Measurements from ENCODE around the gene DLL3.
"Not testable (repeated sequence)": the region's sequence is repeated elsewhere in the genome, so short reads cannot be mapped to it uniquely, and the experiment has no call there.

The DLL3 gene

GRCh38 chr19:39498798-39499642 lies at the start of gene DLL3:
Gene DLL3 (plus strand): TSS chr19:39498947. CDS start chr19:39498975, 28 bp downstream.
- peak; percentile 67 for DNase-seq (ENCODE audit: low spot score)

GRCh38 chr19:39449116-39449797 lies 49.5 kb upstream of the DLL3 start:
- DNase-seq (ENCODE audit: low spot score): no peak

GRCh38 chr19:39451257-39451656 lies 47.5 kb upstream of the DLL3 start:
- not testable (repeated sequence) for DNase-seq (ENCODE audit: low spot score)

- DNase-seq (ENCODE audit: low spot score): no peak
Measured at GRCh38 chr19:39463403-39463802, 35.3 kb upstream of the DLL3 start.

GRCh38 chr19:39465956-39466747 lies 32.6 kb upstream of the DLL3 start:
- no peak for DNase-seq (ENCODE audit: low spot score)

GRCh38 chr19:39467941-39468340 lies 30.8 kb upstream of the DLL3 start:
- no peak for DNase-seq (ENCODE audit: low spot score)

GRCh38 chr19:39469036-39469435 lies 29.7 kb upstream of the DLL3 start:
- no peak for DNase-seq (ENCODE audit: low spot score)

- DNase-seq (ENCODE audit: low spot score): no peak
Measured at GRCh38 chr19:39469567-39469966, 29.2 kb upstream of the DLL3 start.

- DNase-seq (ENCODE audit: low spot score): no peak
Measured at GRCh38 chr19:39470724-39471339, 27.9 kb upstream of the DLL3 start.

GRCh38 chr19:39471756-39472536 lies 26.8 kb upstream of the DLL3 start:
- no peak for DNase-seq (ENCODE audit: low spot score)

GRCh38 chr19:39472746-39473442 lies 25.9 kb upstream of the DLL3 start:
- DNase-seq (ENCODE audit: low spot score): no peak

GRCh38 chr19:39473443-39473960 lies 25.2 kb upstream of the DLL3 start:
- no peak for DNase-seq (ENCODE audit: low spot score)

- DNase-seq (ENCODE audit: low spot score): peak; percentile 87
Measured at GRCh38 chr19:39474139-39474620, 24.6 kb upstream of the DLL3 start.

GRCh38 chr19:39475748-39476147 lies 23.0 kb upstream of the DLL3 start:
- DNase-seq (ENCODE audit: low spot score): no peak

GRCh38 chr19:39479319-39479801 lies 19.4 kb upstream of the DLL3 start:
- DNase-seq (ENCODE audit: low spot score): not testable (repeated sequence)

GRCh38 chr19:39479916-39480315 lies 18.8 kb upstream of the DLL3 start:
- no peak for DNase-seq (ENCODE audit: low spot score)

GRCh38 chr19:39480337-39481228 lies 18.2 kb upstream of the DLL3 start, which contains the start of gene TIMM50:
Gene TIMM50 (plus strand): TSS chr19:39480838. CDS start chr19:39480854, 16 bp downstream.
- DNase-seq (ENCODE audit: low spot score): peak; percentile 99

- no peak for DNase-seq (ENCODE audit: low spot score)
Measured at GRCh38 chr19:39481229-39481545, 17.6 kb upstream of the DLL3 start.

GRCh38 chr19:39481676-39482075 lies 17.1 kb upstream of the DLL3 start:
- no peak for DNase-seq (ENCODE audit: low spot score)

All from ecto neural progenitor cell (in vitro differentiated cells).